HG02678 (cell line): Measurements from ENCODE around the gene SULF2.

Experiments
- ATAC-seq: cut with Tn5 transposase; IDR thresholded peaks from one replicate; pipeline ENCODE4 v1.9.1; 2021; ENCODE audit warnings: mild to moderate bottlenecking, moderate library complexity; ENCODE audit not compliant: unreplicated experiment

The SULF2 gene

GRCh38 chr20:47688385-47689381, 96.6 kb downstream of the SULF2 start:
- no peak for ATAC-seq

GRCh38 chr20:47687095-47687987, 97.9 kb downstream of the SULF2 start:
- no peak for ATAC-seq

GRCh38 chr20:47686545-47686944, 98.7 kb downstream of the SULF2 start:
- ATAC-seq = no peak

GRCh38 chr20:47684306-47685080, 100.8 kb downstream of the SULF2 start:
- no peak for ATAC-seq

GRCh38 chr20:47682916-47683315, 102.4 kb downstream of the SULF2 start:
- ATAC-seq = no peak

GRCh38 chr20:47682028-47682783, 103.1 kb downstream of the SULF2 start:
- no peak for ATAC-seq

- no peak for ATAC-seq
These were observed 104.3 kb downstream of the SULF2 start for GRCh38 chr20:47680804-47681529.

GRCh38 chr20:47679462-47679861, 105.8 kb downstream of the SULF2 start:
- no peak for ATAC-seq

- ATAC-seq = no peak
These were observed 106.7 kb downstream of the SULF2 start for GRCh38 chr20:47678536-47678935.

- no peak for ATAC-seq
These were observed 107.4 kb downstream of the SULF2 start for GRCh38 chr20:47677635-47678453.

GRCh38 chr20:47676912-47677634, 108.2 kb downstream of the SULF2 start:
- no peak for ATAC-seq

GRCh38 chr20:47676219-47676721, 109.0 kb downstream of the SULF2 start:
- ATAC-seq = no peak

GRCh38 chr20:47675190-47676142, 109.8 kb downstream of the SULF2 start:
- ATAC-seq = no peak

- ATAC-seq = no peak
These were observed 110.6 kb downstream of the SULF2 start for GRCh38 chr20:47674686-47675085.

- ATAC-seq = no peak
These were observed 111.1 kb downstream of the SULF2 start for GRCh38 chr20:47674145-47674544.

- ATAC-seq = no peak
These were observed 111.7 kb downstream of the SULF2 start for GRCh38 chr20:47673671-47673955.
